ENCODE data around the gene UAP1. TPM values are rescaled to one million over a fixed set of nuclear protein-coding genes. Genes with fewer than 3 reads are reported as not detected.
A peak's percentile ranks its signal among the peaks of the same experiment; 100 is the strongest.

UAP1 gene
- 159 and 168 TPM in 2 replicates for total RNA-seq (2014; rRNA removed; shearing (Covaris generic))

DNA sequence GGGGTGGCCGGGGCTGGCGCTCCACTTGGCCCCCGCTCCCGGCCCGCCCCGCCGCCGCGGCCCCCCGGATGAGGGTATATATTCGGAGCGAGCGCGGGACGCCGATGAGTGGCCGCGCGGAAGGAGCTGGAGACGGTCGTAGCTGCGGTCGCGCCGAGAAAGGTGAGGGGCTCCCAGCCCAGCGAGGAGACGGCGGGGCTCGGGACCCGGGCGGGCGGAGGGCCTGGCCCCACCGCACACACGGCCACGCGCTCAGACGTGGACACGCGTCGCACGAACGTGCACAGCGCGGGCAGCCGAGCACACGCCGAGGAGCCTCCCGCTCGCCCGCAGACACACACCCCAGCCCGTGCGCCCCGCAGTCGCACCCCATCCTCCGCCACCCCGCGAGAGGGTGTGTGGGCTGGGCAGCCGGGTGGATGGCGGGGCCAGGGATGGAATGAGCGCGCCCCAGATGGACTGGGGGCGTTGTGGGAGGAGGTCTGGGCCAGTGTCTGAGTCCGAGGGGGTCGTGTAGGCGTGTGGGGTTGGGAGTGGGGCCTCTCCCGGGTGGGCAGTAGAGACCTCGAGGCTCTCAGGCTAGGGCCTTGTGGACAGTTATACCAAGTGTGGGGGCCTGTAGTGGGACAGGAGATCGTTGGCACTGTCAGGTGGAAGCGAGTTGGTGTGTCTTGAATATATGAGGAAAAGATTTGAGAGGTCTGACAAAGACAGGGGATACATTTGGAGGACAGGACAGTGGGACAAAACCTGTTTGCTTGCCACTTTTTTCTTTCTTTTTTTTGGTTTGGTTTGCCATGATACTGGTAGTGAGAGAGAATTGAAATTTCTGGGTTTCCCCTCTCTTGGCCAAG is at the start of gene UAP1:
Gene UAP1, plus strand, starts transcription at position 107 of the 854 bp plus-strand sequence. CDS start 4,347 bp downstream, outside the sequence.
- H3K9me3 ChIP-seq (replicated peaks): no peaks in the 10 kb centered on the region
- peaks cover 29% of the 10 kb centered on the region for H3K36me3 ChIP-seq
- DNase-seq (ENCODE audit: low read depth in 1 of 2, low spot score in 2 of 2): peak in 1 of 2 experiments; percentile 53
- peak within 1 kb of the TSS; percentile 92 for H3K27ac ChIP-seq
- peaks cover 11% of the 10 kb centered on the region for H3K4me1 ChIP-seq (replicated peaks)
- H3K27me3 ChIP-seq (replicated peaks): no peaks in the 10 kb centered on the region
- H3K4me3 ChIP-seq: peak within 1 kb of the TSS; percentile 84

DNA sequence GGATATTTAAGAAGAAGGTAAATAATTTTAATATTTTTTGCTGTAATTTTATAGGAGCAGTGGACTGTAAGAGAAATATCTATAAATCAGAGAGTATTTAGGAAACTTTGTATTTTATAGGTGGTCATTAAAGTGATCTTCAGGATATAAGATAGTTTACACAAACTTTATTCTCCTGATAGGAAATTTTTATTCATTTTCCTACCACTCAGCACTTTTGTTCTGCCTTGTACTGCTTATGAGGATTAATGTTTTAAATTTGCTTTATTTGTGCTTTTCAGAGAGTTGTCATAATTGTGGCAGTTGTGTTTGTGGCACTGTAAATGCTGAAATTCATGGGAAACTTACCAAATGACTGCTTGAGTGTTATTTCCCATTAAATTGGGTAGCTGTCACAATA is 34.2 kb upstream of the UAP1 start:
- H3K4me1 ChIP-seq (replicated peaks): peaks cover 5% of the 10 kb centered on the region; the same call in 1 of the 2 replicates
- no peak for DNase-seq (ENCODE audit: low read depth in 1 of 2, low spot score in 2 of 2)
- H3K27ac ChIP-seq: no peak overlapping the region
- no peaks in the 10 kb centered on the region for H3K9me3 ChIP-seq (replicated peaks)
- H3K27me3 ChIP-seq (replicated peaks): no peaks in the 10 kb centered on the region
- no peak overlapping the region for H3K4me3 ChIP-seq
- H3K36me3 ChIP-seq: peaks cover 55% of the 10 kb centered on the region

DNA sequence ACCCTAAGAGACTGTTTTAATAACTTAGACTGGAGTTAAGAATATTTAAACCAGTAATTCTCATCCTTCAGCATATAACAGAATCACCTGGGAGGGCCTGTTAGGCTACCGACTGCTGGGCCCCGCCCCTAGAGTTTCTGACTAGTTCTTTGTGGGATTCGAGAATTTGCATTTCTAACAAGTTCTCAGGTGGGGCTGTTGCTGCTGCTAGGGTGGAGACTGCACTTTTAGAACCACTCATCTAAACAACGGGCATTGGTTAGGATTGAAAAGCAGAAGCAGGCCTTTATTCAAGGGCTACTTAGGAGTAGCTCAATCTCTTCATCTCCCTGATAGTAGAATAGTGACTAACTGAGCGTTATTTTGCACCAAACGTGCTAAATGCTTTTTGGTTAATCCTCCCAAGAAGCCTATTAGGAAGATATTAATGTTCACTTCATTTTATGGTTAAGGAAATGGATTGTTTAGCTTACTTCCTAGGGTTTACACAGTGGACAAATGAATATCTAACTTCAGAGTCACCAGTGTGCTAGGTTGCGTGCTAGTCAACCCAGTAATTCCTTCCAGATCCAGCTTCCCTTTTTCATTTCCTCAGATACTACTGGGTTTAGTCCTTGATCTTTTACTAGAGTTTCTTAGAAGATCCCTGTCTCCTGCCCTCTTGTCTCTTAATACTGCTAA is 31.1 kb upstream of the UAP1 start:
- Histone ChIP-seq H3K4me3 (no peak overlapping the region), H3K4me1 (replicated peaks) (peaks cover 5% of the 10 kb centered on the region; the same call in 1 of the 2 replicates), H3K36me3 (peaks cover 25% of the 10 kb centered on the region), H3K27ac (no peak overlapping the region), H3K27me3 (replicated peaks) (no peaks in the 10 kb centered on the region), H3K9me3 (replicated peaks) (no peaks in the 10 kb centered on the region)
- DNase-seq (ENCODE audit: low read depth in 1 of 2, low spot score in 2 of 2): no peak

DNA sequence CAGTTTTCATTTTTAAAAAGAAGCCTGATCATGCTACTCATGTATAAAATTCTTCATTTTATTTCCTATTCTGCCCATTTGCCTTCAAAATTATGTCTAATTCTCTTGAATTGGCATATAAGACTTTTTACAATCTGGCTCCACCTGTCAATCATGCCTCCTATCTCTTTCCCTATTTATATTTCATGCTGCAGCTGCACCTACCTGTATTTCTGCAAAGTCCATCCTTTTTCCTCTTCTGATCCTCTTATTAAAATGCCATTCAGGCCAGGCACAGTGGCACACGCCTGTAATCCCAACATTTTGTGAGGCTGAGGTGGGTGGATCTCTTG is 30.6 kb upstream of the UAP1 start:
- no peak for DNase-seq (ENCODE audit: low read depth in 1 of 2, low spot score in 2 of 2)
- Histone ChIP-seq H3K27me3 (replicated peaks) (no peaks in the 10 kb centered on the region), H3K27ac (no peak overlapping the region), H3K9me3 (replicated peaks) (no peaks in the 10 kb centered on the region), H3K36me3 (peaks cover 20% of the 10 kb centered on the region), H3K4me3 (no peak overlapping the region), H3K4me1 (replicated peaks) (peaks cover 5% of the 10 kb centered on the region; the same call in 1 of the 2 replicates)

DNA sequence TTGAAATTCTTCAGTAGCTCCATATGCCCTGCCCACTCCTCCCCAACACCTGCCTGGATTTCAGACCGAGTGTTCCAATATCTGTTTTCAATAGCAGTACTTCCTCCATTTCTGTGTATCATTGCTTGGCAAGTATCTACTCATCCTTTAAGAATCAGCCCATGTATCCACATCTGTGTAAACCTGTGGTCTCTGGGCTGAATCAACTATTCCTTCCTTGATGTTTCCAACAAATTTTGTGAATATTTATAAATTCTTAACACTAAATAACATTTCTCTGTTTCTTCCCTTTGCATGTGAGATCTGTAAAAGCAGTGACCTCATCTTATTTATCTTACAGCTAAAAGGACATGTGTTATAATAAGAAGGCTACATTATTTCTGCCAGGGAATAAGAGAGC is 26.0 kb upstream of the UAP1 start:
- no peaks in the 10 kb centered on the region for H3K36me3 ChIP-seq
- H3K4me1 ChIP-seq (replicated peaks): peaks cover 30% of the 10 kb centered on the region
- no peaks in the 10 kb centered on the region for H3K27me3 ChIP-seq (replicated peaks)
- no peaks in the 10 kb centered on the region for H3K9me3 ChIP-seq (replicated peaks)
- peak in 1 of 2 experiments; percentile 26 for DNase-seq (ENCODE audit: low read depth in 1 of 2, low spot score in 2 of 2)
- H3K27ac ChIP-seq: no peak overlapping the region
- no peak overlapping the region for H3K4me3 ChIP-seq

DNA sequence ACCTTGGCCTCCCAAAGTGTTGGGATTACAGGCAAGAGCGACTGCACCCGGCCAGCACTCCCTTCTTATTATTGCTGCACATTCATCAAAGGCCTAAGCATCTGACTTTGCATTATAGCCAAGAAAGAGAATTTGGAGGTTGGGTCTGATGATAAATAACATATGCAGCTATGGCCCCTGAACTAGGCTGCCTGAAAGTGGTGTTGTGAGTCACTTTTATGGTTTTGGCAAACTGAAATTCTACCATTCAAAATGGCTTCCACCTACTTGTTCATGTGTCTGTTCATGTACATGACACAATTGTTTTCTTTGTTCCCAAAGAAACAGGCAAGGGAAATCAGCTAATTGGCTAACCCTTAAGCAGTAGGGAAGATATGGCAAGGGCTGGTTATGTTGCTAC is 25.0 kb upstream of the UAP1 start:
- no peak for DNase-seq (ENCODE audit: low read depth in 1 of 2, low spot score in 2 of 2)
- no peaks in the 10 kb centered on the region for H3K27me3 ChIP-seq (replicated peaks)
- no peaks in the 10 kb centered on the region for H3K9me3 ChIP-seq (replicated peaks)
- no peak overlapping the region for H3K4me3 ChIP-seq
- H3K4me1 ChIP-seq (replicated peaks): peaks cover 36% of the 10 kb centered on the region
- H3K27ac ChIP-seq: no peak overlapping the region
- no peaks in the 10 kb centered on the region for H3K36me3 ChIP-seq

DNA sequence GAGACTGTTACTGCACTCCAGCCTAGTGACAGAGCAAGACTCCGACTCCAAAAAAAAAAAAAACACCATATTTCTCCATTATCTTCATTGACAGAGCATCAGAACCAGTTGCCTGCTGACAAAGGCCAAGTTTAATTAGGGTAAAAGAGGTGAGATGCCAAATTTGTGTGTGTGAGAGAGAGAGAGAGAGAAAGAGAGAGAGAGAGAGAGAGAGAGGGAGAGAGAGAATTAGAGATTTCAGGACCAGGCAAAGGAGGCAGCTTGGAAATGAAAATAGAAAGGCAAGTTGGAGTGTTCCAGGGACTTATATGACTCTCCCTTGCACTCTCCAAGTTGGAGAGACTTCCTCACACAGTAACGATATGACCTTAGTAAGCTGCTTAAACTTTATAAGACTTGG is 24.3 kb upstream of the UAP1 start:
- no peak for DNase-seq (ENCODE audit: low read depth in 1 of 2, low spot score in 2 of 2)
- Histone ChIP-seq H3K27ac (peak overlapping the region; percentile 97), H3K4me3 (no peak overlapping the region), H3K4me1 (replicated peaks) (peaks cover 43% of the 10 kb centered on the region), H3K9me3 (replicated peaks) (no peaks in the 10 kb centered on the region), H3K27me3 (replicated peaks) (no peaks in the 10 kb centered on the region), H3K36me3 (no peaks in the 10 kb centered on the region)

DNA sequence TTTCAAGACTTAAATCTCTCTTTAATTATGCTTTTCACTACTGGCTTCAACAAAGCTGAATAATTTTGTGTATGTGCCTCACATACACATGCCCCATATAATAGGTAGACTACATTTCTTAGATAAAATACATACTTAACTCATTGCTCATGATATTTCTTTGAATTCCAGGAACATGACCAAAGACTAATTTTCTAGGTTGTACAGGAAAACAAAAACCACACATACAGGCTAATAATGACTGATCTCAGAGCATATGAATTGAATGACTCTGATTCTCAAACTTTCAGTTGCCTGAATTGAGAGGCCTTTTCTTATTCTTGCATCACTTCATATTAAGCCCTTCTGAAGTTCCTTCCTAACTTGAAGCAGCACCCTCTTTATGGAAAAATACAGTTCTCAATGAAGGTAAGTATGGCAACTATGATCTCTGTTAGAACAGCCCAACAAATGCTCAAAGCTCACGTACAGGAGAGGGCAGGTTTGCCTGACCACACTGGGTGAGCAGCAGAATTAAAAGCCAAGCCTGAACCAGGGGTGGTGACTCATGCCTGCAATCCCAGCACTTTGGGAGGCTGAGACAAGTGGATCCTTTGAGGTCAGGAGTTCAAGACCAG is 22.6 kb upstream of the UAP1 start:
- peak; percentile 86 to 96 for DNase-seq (ENCODE audit: low read depth in 1 of 2, low spot score in 2 of 2)
- no peaks in the 10 kb centered on the region for H3K27me3 ChIP-seq (replicated peaks)
- H3K9me3 ChIP-seq (replicated peaks): peaks cover 5% of the 10 kb centered on the region; the same call in 1 of the 2 replicates
- no peak overlapping the region for H3K4me3 ChIP-seq
- peak overlapping the region; percentile 97 for H3K27ac ChIP-seq
- no peaks in the 10 kb centered on the region for H3K36me3 ChIP-seq
- peaks cover 46% of the 10 kb centered on the region for H3K4me1 ChIP-seq (replicated peaks)

DNA sequence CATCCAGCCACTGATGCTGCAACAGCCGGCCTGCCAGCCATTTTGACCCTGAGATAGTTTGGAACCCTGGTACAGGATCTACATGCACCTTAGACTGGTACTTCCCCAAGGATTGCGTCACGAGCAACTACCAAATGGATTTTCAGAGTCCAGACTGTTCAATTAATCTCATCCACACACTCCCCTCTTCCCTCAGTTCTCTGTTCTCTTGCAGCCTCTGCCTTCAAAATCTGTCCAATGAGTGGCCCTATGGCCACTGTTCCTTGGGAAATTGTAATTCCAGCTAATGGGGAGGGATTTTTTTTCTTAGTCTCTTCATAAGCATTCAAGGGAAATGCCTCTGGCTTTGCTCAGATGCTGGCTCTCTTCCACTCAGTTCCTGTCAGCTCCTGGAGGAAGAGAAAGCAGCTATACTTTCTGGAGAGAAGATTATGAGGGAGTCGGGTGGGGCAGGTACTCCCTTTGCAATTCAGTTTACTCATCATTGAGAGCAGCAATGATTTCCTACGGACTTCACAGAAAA is 19.8 kb upstream of the UAP1 start:
- Histone ChIP-seq H3K27ac (peak overlapping the region; percentile 78), H3K27me3 (replicated peaks) (no peaks in the 10 kb centered on the region), H3K36me3 (no peaks in the 10 kb centered on the region), H3K4me3 (no peak overlapping the region), H3K4me1 (replicated peaks) (peaks cover 46% of the 10 kb centered on the region), H3K9me3 (replicated peaks) (peaks cover 5% of the 10 kb centered on the region; the same call in 1 of the 2 replicates)
- peak; percentile 84 to 89 for DNase-seq (ENCODE audit: low read depth in 1 of 2, low spot score in 2 of 2)

DNA sequence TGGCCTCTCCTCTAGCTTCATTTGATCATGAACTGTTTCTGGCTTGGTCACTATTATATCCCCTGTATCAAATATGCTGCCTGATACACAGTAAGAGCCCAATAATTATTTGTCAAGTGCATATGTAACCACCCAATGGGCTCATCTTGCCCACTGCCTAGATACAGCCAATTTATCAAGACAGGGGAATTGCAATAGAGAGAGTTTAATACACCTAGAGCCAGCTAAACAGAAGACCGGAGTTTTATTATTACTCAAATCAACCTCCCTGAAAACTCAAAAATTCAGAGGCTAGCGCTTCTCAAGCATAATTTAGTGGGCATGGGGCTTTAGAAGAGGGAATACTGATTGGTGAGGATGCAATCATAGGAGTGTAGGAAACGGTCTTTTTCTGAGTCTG is 18.3 kb upstream of the UAP1 start:
- Histone ChIP-seq H3K36me3 (no peaks in the 10 kb centered on the region), H3K27ac (no peak overlapping the region), H3K4me3 (no peak overlapping the region), H3K9me3 (replicated peaks) (peaks cover 5% of the 10 kb centered on the region; the same call in 1 of the 2 replicates), H3K4me1 (replicated peaks) (peaks cover 40% of the 10 kb centered on the region), H3K27me3 (replicated peaks) (no peaks in the 10 kb centered on the region)
- DNase-seq (ENCODE audit: low read depth in 1 of 2, low spot score in 2 of 2): no peak

DNA sequence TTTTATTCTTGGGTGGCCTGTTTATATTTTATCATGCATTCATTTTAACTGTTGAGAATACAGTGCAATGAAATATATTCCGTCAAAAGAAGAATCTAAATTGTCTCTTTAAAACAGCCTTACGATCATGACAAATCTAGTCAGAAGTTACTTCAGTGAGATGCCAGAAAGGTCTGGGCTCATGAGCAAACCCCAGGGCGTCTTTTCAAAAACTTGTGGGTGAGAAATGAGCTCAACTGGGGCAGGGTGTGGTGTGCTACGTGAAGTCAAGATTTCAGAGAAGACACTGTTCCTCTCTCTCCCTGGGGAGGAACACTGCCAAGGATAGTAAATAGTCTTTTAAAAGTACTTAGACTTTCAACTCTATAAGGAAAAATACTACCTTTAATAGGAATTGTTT is 13.4 kb upstream of the UAP1 start:
- Histone ChIP-seq H3K27ac (peak overlapping the region; percentile 82), H3K27me3 (replicated peaks) (no peaks in the 10 kb centered on the region), H3K36me3 (no peaks in the 10 kb centered on the region), H3K4me1 (replicated peaks) (peaks cover 17% of the 10 kb centered on the region), H3K9me3 (replicated peaks) (peaks cover 3% of the 10 kb centered on the region; the same call in 1 of the 2 replicates), H3K4me3 (no peak overlapping the region)
- DNase-seq (ENCODE audit: low read depth in 1 of 2, low spot score in 2 of 2): peak; percentile 77 to 89

DNA sequence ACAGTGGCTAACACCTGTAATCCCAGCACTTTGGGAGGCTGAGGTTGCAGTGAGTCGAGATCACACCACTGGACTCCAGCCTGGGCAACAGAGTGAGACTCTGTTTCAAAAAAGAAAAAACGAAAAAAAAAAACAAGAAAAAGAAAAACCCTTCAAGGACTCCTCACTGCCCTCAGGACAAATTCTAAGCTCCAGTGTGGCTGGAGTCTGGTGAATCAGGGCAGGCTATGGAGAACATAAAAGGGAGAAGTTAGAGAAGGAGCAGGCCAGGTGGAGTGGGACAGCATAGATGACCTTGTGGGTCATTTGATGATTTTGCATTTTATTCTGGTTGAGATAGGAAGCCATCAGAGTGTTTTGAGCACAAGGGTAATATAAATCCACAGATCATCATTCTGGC is 12.5 kb upstream of the UAP1 start:
- Histone ChIP-seq H3K27me3 (replicated peaks) (no peaks in the 10 kb centered on the region), H3K36me3 (no peaks in the 10 kb centered on the region), H3K4me3 (no peak overlapping the region), H3K4me1 (replicated peaks) (peaks cover 17% of the 10 kb centered on the region), H3K27ac (peak overlapping the region; percentile 82), H3K9me3 (replicated peaks) (no peaks in the 10 kb centered on the region)
- DNase-seq (ENCODE audit: low read depth in 1 of 2, low spot score in 2 of 2): peak in 1 of 2 experiments; percentile 28

DNA sequence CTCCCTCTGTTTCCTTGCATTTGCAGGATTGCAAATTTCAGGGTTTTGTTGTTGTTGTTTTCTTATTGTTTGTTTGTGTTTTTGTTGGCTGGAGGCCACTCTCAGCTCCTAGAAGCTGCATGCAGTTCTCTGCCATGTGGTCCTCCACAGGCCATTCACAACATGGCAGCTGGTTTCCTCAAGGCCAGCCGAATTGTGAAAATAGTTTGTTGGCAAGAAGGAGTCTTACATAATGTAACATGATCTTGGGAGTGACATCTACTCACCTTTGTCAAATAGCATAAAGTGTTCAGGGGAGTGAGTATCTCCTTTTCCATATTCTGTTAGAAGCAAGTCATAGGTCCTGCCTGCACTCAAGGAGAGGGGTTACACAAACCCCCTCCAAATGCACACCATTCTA is 10.6 kb upstream of the UAP1 start:
- H3K9me3 ChIP-seq (replicated peaks): no peaks in the 10 kb centered on the region
- no peaks in the 10 kb centered on the region for H3K36me3 ChIP-seq
- DNase-seq (ENCODE audit: low read depth in 1 of 2, low spot score in 2 of 2): no peak
- peaks cover 17% of the 10 kb centered on the region for H3K4me1 ChIP-seq (replicated peaks)
- no peak overlapping the region for H3K4me3 ChIP-seq
- H3K27ac ChIP-seq: no peak overlapping the region
- H3K27me3 ChIP-seq (replicated peaks): no peaks in the 10 kb centered on the region
